GM12891 (cell line): ENCODE results near the gene PKD1L1.
"Not testable (repeated sequence)": the region's sequence is repeated elsewhere in the genome, so short reads cannot be mapped to it uniquely, and the experiment has no call there.

Source experiments
- DNase-seq: peaks from one replicate; pipeline ENCODE4 v3.0.0; 2011; ENCODE audit warnings: low spot score; ENCODE audit not compliant: insufficient read length
- FAIRE-seq: peaks from 2 replicates; lab custom pipeline; 2011; peaks lifted over from hg19 to GRCh38; lab: Jason Lieb, UNC
- PAX5 ChIP-seq: IDR thresholded peaks from 2 replicates; pipeline ENCODE4 v1.6.1; 2011; ENCODE audit warnings: low read length, moderate library complexity, mild to moderate bottlenecking; ENCODE audit not compliant: insufficient read depth, severe bottlenecking
- POLR2A ChIP-seq: IDR thresholded peaks from 2 replicates; pipeline ENCODE4 v1.6.1; 2011; ENCODE audit warnings: low read depth, low read length, control low read depth
- POLR2AphosphoS5 ChIP-seq: IDR thresholded peaks from 2 replicates; pipeline ENCODE4 v1.6.1; 2011; ENCODE audit warnings: low read depth, low read length, control low read depth
- POU2F2 ChIP-seq: IDR thresholded peaks from 2 replicates; pipeline ENCODE4 v1.6.1; 2011; ENCODE audit warnings: low read depth, mild to moderate bottlenecking, control low read depth, low read length, moderate library complexity
- SPI1 ChIP-seq: IDR thresholded peaks from 2 replicates; pipeline ENCODE4 v1.6.1; 2011; ENCODE audit warnings: low read depth, low read length, control low read depth
- TAF1 ChIP-seq: IDR thresholded peaks from 2 replicates; pipeline ENCODE4 v1.6.1; 2011; ENCODE audit warnings: low read depth, low read length, control low read depth

Gene PKD1L1

DNA sequence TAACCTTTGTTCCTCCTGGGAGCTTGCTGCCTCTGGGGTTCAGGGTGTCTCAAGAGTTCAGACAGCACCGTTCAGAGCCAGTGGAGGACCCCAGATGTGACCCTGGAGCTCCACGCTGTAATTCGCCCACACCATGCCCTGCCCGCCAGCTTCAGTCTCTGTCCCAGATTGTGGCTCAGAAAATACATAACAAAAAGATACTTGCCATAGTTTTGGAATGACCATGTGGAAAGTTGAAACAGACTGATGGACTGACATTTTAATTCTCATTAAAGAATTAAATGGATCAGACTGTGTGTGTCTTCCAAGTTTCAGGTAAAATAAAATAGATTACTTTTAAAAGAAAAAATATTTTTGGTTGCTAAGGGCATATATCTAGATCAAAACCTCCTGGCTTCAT is 191.6 kb downstream of the PKD1L1 start:
- FAIRE-seq (no peak), DNase-seq (no peak)
- TF ChIP-seq POU2F2 (no peak), PAX5 (no peak), POLR2AphosphoS5 (no peak), TAF1 (no peak), SPI1 (no peak), POLR2A (no peak)

DNA sequence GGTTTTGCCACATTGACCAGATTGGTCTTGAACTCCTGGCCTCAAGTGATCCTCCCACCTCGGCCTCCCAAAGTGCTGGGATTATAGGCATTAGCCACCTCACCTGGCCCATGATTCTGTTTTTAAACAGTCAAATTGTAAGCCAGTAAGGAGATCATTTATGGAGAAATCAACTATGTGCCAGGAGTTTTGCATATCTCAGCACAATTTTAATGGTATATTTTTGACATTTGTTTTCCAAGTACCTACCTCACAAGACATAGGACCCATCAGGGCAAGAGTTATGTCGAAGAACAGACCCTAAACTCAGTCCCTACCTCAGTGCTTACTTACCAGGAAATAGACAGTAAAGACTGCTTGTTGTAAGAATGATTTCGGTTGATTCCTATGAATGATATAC is 193.0 kb downstream of the PKD1L1 start:
- FAIRE-seq: no peak
- TF ChIP-seq SPI1: no peak
- TF ChIP-seq PAX5: no peak
- no peak for TF ChIP-seq POLR2A
- TF ChIP-seq TAF1: no peak
- no peak for TF ChIP-seq POU2F2
- no peak for DNase-seq

DNA sequence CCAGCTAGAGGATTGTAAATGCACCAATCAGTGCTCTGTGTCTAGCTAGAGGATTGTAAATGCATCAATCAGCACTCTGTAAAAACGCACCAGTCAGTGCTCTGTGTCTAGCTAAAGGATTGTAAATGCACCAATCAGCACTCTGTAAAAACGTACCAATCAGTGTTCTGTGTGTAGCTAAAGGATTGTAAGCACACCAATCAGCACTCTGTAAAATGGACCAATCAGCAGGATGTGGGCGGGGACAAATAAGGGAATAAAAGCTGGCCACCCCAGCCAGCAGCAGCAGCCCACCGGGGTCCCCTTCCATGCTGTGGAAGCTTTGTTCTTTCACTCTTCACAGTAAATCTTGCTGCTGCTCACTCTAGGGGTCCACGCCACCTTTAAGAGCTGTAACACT is 196.5 kb downstream of the PKD1L1 start:
- not testable (repeated sequence) for DNase-seq, FAIRE-seq

DNA sequence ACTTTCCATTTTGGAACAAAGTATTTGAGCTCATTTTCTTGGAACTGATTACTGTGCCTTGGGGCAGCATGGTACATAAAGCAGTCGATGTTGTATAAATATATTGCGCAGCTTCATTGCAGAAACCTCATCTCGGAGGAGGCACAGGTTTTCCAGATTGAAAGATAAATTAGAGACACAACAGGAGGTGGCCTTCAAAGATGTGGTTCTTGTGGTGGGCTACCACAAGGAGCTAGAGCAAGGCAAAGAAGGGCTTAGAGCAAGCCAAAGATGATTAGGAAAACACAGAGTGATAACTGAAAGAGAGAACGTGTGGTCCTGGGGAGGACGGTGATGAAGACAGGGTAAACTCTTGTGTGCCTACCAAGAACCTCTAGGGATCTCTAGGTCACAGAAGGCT is 197.2 kb downstream of the PKD1L1 start:
- DNase-seq (no peak), FAIRE-seq (no peak)
- TF ChIP-seq POLR2AphosphoS5: no peak
- TF ChIP-seq PAX5: no peak
- TF ChIP-seq POU2F2: no peak
- no peak for TF ChIP-seq TAF1
- TF ChIP-seq SPI1: no peak
- TF ChIP-seq POLR2A: no peak

DNA sequence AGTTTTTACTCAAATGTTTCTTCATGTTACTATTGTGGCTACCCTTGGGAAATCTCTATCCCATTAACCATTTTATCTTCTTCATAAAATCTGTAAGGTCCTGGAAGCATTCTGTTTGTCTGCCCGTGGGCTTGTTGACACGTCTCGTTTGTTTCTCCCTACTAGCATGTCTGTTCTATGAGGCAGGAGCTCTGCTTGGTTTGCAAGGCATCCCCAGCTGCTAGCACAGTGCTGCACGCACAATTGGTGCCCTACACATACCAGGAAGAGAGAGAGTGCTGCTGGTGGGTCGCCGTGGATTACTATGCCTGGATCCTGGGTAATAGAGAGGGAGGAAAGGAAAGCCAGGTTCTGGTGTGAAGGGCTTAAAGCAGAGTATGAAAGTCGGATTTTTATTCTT is 200.2 kb downstream of the PKD1L1 start:
- FAIRE-seq: no peak
- TF ChIP-seq POU2F2 (no peak), TAF1 (no peak), POLR2AphosphoS5 (no peak), POLR2A (no peak), PAX5 (no peak), SPI1 (no peak)
- DNase-seq: no peak

DNA sequence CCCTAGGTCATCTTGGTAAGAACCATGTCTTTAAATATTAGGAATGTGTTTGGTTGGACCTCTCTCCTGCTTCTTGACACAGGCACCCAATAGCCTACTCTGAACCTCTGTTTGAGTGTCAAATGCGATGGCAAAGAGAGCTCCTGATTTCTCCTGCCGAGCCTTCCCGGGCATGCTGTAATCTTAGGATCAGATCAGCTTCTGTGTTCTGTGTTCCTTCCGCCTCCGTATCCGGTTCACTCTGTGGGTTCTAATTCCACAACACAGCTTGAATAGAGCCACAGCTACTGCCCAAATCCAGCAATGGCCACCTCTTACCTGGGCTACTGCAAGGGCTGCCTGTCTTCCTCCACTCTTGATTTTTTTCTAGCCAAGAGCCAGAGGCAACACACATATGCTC is 201.1 kb downstream of the PKD1L1 start:
- TF ChIP-seq POU2F2: no peak
- TF ChIP-seq POLR2A: no peak
- no peak for TF ChIP-seq PAX5
- TF ChIP-seq SPI1: no peak
- no peak for TF ChIP-seq POLR2AphosphoS5
- TF ChIP-seq TAF1: no peak
- no peak for FAIRE-seq
- DNase-seq: no peak

DNA sequence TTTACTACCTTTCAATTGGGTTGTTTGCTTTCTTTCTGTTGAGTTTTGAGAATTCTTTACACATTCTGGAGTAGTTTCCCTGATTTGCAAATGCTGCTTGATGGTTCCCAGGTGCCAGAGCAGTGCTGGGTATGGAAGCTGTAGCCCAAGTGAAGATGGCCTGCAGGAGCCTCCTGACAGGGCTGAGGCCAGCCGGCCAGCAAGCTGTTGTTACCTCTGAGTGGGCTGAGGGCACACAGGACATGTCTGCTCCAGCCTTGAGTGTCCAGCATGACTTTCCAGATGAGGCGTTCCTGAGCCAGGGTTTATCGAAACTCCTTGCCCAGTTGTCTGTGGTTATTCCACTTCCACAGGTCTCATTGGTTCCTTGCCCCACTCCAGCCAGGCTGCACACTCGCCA is 201.8 kb downstream of the PKD1L1 start:
- FAIRE-seq: no peak
- DNase-seq: no peak
- no peak for TF ChIP-seq PAX5
- TF ChIP-seq POLR2A: no peak
- no peak for TF ChIP-seq TAF1
- no peak for TF ChIP-seq POLR2AphosphoS5
- no peak for TF ChIP-seq POU2F2
- no peak for TF ChIP-seq SPI1

DNA sequence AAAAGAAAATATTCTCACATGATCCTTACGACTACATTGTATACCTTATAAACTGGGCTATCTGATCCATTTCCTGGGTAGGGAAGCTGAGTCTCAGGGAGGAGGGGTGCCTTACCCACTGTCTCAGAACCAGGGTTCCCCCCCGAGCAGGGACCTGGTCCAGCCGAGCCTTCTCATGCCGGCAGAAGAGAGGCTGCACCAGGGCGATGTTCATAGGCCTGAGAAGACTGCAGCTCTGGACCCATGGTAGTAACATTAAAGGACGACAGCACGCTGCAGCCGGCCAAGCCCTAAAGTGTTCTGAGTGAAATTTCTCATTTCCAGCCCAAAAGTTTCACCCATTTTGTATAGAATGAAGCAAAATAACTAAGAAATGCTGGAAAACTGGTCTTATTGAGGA is 203.4 kb downstream of the PKD1L1 start:
- DNase-seq (no peak), FAIRE-seq (no peak)
- TF ChIP-seq TAF1 (no peak), POLR2AphosphoS5 (no peak), POLR2A (no peak), POU2F2 (no peak), SPI1 (no peak), PAX5 (no peak)

DNA sequence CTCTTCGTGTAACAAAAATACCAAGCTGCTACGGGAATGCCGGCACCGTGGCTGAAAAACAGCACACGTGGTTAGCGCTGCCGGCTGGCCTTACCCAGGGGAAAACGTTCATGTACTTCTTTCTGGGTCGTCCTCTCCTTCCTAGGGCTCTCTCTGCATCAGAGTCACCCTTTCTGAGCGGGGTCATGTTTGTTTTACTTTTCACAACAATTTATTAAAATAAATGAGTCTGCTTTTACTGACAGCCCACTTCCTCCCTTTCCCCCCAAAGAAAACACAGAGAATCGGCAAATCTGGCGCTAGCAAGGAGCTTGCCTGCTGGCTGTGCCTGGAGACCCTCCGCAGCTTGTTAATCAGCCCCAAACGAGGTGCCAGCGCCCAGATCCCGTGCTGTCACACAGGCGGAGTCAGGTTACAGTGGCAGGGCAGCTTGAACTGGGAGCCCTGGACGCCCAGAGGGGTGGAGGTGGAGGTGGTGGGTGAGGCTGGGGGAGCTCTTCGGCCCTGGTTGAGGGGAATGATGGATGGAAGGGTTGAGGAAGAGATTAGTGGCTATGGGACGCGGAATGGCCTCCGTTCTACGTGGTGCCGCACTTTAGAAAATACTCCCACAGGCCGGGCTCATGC is 204.2 kb downstream of the PKD1L1 start:
- no peak for FAIRE-seq

DNA sequence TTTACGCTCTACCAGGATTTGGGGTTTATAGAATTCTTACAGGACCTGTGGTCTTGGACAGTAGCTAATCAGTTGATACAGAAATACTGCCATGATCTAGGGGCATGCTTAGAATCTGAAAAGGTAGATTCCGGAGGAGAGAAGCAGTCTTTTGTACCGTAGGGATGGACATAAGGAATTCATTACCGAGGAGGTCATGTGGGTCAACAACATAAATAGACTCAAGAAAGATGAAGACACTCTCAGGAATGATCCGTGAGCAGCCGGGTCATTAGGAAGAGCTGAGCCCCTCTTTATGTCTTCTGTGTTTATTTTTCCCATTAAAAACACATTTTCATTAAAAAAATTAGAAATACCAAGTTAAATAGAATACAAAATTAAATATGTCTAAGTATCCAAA is 206.3 kb downstream of the PKD1L1 start:
- TF ChIP-seq POLR2A (no peak), POLR2AphosphoS5 (no peak), TAF1 (no peak), SPI1 (no peak), POU2F2 (no peak), PAX5 (no peak)
- DNase-seq (no peak), FAIRE-seq (no peak)

More for the DNA sequence above, 204.2 kb downstream of the PKD1L1 start:
- DNase-seq: no peak
- TF ChIP-seq POU2F2 (no peak), SPI1 (no peak), TAF1 (no peak), POLR2AphosphoS5 (no peak), PAX5 (no peak), POLR2A (no peak)

DNA sequence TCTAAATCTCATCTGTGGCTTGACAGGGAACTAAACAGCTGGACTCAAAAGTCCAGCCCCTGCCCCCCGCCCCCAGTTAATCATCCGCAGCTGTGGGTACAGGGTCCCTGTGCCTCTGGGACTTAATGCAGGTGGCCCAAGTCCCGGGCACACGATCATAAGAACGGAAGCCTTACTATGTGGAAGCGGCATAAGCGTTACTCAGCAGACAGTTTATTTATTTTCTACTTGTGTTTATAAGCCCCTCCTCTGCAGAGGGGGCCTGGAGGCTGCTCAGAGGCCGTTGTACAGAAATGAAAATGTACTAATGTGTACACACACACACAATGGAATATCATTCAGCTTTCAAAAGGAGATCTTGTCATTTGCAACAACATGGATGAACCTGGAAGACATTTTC is 208.4 kb downstream of the PKD1L1 start:
- no peak for FAIRE-seq
- TF ChIP-seq POU2F2 (no peak), POLR2A (no peak), SPI1 (no peak), PAX5 (no peak), POLR2AphosphoS5 (no peak), TAF1 (no peak)
- DNase-seq: no peak
